Measurements from ENCODE around the gene GORAB.

- no peak for TF ChIP-seq CTCF (IDR thresholded peaks at IDR 0.05; ENCODE audit: insufficient read depth, low read length, poor library complexity, severe bottlenecking)
- TF ChIP-seq EZH2phosphoT487 (conservative IDR thresholded peaks at IDR 0.05; ENCODE audit: low read length), result no peak
Observed at GRCh38 chr1:170559166-170559565, 27.2 kb downstream of the GORAB start.

Measured in SU-DHL-6 (cell line).